Uterus (tissue), 4 donors: ENCODE results near the gene MEIS2. TPM values are rescaled to one million over a fixed set of nuclear protein-coding genes. Genes with fewer than 3 reads are reported as not detected.

Experiments
- DNase-seq, 2 donors: peaks; one replicate each; pipeline ENCODE4 v3.0.0-alpha.2; 2019 to 2020
- H3K27ac ChIP-seq, 2 donors: fragments of 200-600 bp; sonication (generic); 1 replicate in 1 of 2; 2 replicates in 1 of 2; pipeline ENCODE4 v1.5.1; 2016 to 2018
- H3K27me3 ChIP-seq, 2 donors: fragments of 200-600 bp; sonication (generic); one replicate each; pipeline ENCODE4 v1.5.1; 2018 to 2019; ENCODE audit warnings: control low read depth in 1 of 2
- H3K36me3 ChIP-seq, 2 donors: fragments of 200-600 bp; sonication (generic); one replicate each; pipeline ENCODE4 v1.5.1; 2019; ENCODE audit warnings: control low read depth in 1 of 2
- H3K4me1 ChIP-seq, 2 donors: fragments of 200-600 bp; sonication (generic); one replicate each; pipeline ENCODE4 v1.5.1; 2018 to 2019; ENCODE audit warnings: control low read depth in 1 of 2
- H3K4me3 ChIP-seq, 2 donors: fragments of 200-600 bp; sonication (generic); 1 replicate in 1 of 2; 2 replicates in 1 of 2; pipeline ENCODE4 v1.5.1; 2018 to 2019; ENCODE audit warnings: mild to moderate bottlenecking in 1 of 2
- H3K9me3 ChIP-seq, 2 donors: fragments of 200-600 bp; sonication (generic); one replicate each; pipeline ENCODE4 v1.5.1; 2019; ENCODE audit warnings: control low read depth in 1 of 2
- CTCF ChIP-seq, 4 experiments: fragments of 200-600 bp in 2 of 4; fragments of 450-650 bp in 2 of 4; sonication (generic) in 2 of 4; IDR thresholded peaks; one replicate each; pipeline ENCODE4 v1.5.1; 2016 to 2019; ENCODE audit warnings: antibody characterized with exemption in 4 of 4, mild to moderate bottlenecking in 2 of 4, moderate library complexity in 1 of 4
- POLR2A ChIP-seq, 2 donors: fragments of 450-650 bp; IDR thresholded peaks; one replicate each; pipeline ENCODE4 v1.6.1; 2016; ENCODE audit warnings: antibody characterized with exemption in 2 of 2, mild to moderate bottlenecking in 1 of 2, moderate library complexity in 1 of 2
- intact Hi-C: fragments of 100-400 bp; cut with DNase I; formaldehyde crosslinking; loops from one replicate; pipeline ENCODE4 v1.15.1; 2023; ENCODE audit warnings: low total_unique reads
- total RNA-seq, 4 donors: library from RNA; depleted of rRNA in 3 of 4; stranded (reverse); fragments of >200 nt in 3 of 4; gene quantifications; one replicate each; pipeline versions ENCODE4 v1.1.0 to v1.2.4, GENCODE V29; 2014 to 2023
- donor health status: DM: yes; HTN: yes; CAD: no.

Gene MEIS2
- total RNA-seq, 4 donors from 2014 or later: 84.0 to 184 (median 112) TPM

GRCh38 chr15:37016231-37016630, 84.1 kb downstream of the MEIS2 start:
- H3K9me3 ChIP-seq: no peaks in the 10 kb centered on the region
- H3K4me3 ChIP-seq: peak overlapping the region in 1 of 2 donors; percentile 4
- peak; percentile 51 to 72 for DNase-seq
- TF ChIP-seq POLR2A (IDR thresholded peaks at IDR 0.05) (no peak), CTCF (IDR thresholded peaks at IDR 0.05) (no peak)
- intact Hi-C loops: no loop called here
- H3K36me3 ChIP-seq: no peaks in the 10 kb centered on the region
- H3K27me3 ChIP-seq: no peaks in the 10 kb centered on the region
- peak overlapping the region; percentile 74 to 81 for H3K27ac ChIP-seq
- peaks cover 5 to 18% of the 10 kb centered on the region in 2 donors for H3K4me1 ChIP-seq

GRCh38 chr15:37015451-37015850, 84.9 kb downstream of the MEIS2 start:
- intact Hi-C loops: no loop called here
- Histone ChIP-seq H3K4me1 (peaks cover 0 to 18% of the 10 kb centered on the region in 2 donors), H3K36me3 (no peaks in the 10 kb centered on the region), H3K9me3 (no peaks in the 10 kb centered on the region), H3K4me3 (peak overlapping the region in 1 of 2 donors; percentile 4), H3K27me3 (no peaks in the 10 kb centered on the region), H3K27ac (peak overlapping the region; percentile 74 to 81)
- no peak for DNase-seq
- TF ChIP-seq POLR2A (IDR thresholded peaks at IDR 0.05): no peak
- TF ChIP-seq CTCF (IDR thresholded peaks at IDR 0.05): no peak

GRCh38 chr15:37015035-37015434, 85.3 kb downstream of the MEIS2 start:
- Histone ChIP-seq H3K4me1 (peaks cover 0 to 18% of the 10 kb centered on the region in 2 donors), H3K4me3 (no peak overlapping the region), H3K27ac (peak overlapping the region; percentile 74 to 81), H3K36me3 (no peaks in the 10 kb centered on the region), H3K9me3 (no peaks in the 10 kb centered on the region), H3K27me3 (no peaks in the 10 kb centered on the region)
- no peak for TF ChIP-seq CTCF (IDR thresholded peaks at IDR 0.05)
- TF ChIP-seq POLR2A (IDR thresholded peaks at IDR 0.05): no peak
- intact Hi-C loops: no loop called here
- no peak for DNase-seq

- Histone ChIP-seq H3K36me3 (no peaks in the 10 kb centered on the region), H3K4me3 (no peak overlapping the region), H3K27me3 (no peaks in the 10 kb centered on the region), H3K27ac (peak overlapping the region; percentile 74 to 81), H3K4me1 (peaks cover 0 to 18% of the 10 kb centered on the region in 2 donors), H3K9me3 (no peaks in the 10 kb centered on the region)
- TF ChIP-seq POLR2A (IDR thresholded peaks at IDR 0.05) (no peak), CTCF (IDR thresholded peaks at IDR 0.05) (no peak)
- intact Hi-C loops: no loop called here
- DNase-seq: no peak
These were observed 85.8 kb downstream of the MEIS2 start for GRCh38 chr15:37014566-37014965.

GRCh38 chr15:37014137-37014536, 86.2 kb downstream of the MEIS2 start:
- no peak overlapping the region for H3K4me3 ChIP-seq
- TF ChIP-seq POLR2A (IDR thresholded peaks at IDR 0.05): no peak
- TF ChIP-seq CTCF (IDR thresholded peaks at IDR 0.05): no peak
- H3K36me3 ChIP-seq: no peaks in the 10 kb centered on the region
- no peaks in the 10 kb centered on the region for H3K9me3 ChIP-seq
- H3K27ac ChIP-seq: peak overlapping the region; percentile 74 to 81
- no peak for DNase-seq
- peaks cover 0 to 18% of the 10 kb centered on the region in 2 donors for H3K4me1 ChIP-seq
- intact Hi-C loops: no loop called here
- H3K27me3 ChIP-seq: no peaks in the 10 kb centered on the region
